Measurements from ENCODE around the gene SIGLEC15.
"Not testable (repeated sequence)": the region's sequence is repeated elsewhere in the genome, so short reads cannot be mapped to it uniquely, and the experiment has no call there.

The SIGLEC15 gene

DNA sequence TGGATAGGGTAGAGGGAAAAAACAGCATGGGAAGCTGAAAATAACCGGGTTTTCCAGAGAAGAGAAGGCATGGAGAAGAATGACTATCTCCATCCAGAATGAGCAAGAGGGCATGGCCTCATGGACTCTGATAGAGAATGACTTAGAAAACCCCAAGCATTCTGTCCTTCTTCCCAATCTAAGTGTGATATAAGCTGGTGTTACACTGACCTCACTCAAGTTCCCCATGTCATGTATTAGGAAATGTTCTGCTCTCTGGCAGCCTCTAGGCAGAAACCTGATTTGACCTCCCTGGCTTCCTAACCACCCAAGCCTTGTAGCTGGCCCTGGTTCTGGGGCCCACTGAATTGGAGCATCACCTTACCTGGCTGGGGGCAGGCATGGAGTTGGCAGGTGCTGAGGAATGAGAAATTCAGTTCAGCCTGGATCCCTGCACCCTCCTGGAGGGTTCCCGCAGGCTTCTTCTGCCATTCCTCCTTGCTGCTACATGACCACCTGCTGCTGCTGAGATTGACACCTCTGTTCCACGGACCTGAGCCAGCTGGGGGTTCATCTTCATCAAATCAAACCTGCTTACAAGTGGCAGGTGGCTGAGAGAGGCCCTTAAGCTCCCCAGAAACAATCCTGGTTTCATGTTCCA lies 5.2 kb upstream of the SIGLEC15 start:
- no peak for DNase-seq (ENCODE audit: low spot score)
- TF ChIP-seq, protein P1, sequence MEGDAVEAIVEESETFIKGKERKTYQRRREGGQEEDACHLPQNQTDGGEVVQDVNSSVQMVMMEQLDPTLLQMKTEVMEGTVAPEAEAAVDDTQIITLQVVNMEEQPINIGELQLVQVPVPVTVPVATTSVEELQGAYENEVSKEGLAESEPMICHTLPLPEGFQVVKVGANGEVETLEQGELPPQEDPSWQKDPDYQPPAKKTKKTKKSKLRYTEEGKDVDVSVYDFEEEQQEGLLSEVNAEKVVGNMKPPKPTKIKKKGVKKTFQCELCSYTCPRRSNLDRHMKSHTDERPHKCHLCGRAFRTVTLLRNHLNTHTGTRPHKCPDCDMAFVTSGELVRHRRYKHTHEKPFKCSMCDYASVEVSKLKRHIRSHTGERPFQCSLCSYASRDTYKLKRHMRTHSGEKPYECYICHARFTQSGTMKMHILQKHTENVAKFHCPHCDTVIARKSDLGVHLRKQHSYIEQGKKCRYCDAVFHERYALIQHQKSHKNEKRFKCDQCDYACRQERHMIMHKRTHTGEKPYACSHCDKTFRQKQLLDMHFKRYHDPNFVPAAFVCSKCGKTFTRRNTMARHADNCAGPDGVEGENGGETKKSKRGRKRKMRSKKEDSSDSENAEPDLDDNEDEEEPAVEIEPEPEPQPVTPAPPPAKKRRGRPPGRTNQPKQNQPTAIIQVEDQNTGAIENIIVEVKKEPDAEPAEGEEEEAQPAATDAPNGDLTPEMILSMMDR (IDR thresholded peaks at IDR 0.05; ENCODE audit: extremely low read depth, insufficient read depth, missing control alignments) = no peak
- in situ Hi-C loops (cut with MboI; ENCODE audit: low pct_unique_long_range_greater_than_20kb, low sequenced_read_pairs, unreplicated experiment) = no loop called here

DNA sequence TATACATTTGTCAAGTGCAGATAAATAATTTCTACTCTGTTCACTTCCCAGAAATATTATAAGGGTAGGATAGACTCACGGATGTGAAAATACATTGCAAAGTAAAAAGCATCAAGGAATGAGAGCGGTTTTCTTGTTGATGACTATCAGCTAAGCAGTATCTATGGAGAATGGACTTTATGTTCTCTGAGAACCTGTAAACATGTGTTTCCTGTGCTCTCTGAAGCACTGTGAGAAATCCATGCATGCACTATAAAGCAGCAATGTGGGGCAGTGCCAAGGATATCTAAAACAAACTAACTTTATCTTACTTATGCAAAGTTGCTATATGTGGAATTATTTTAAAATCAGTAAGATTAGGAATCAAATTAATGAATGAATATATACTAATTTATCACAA lies 4.4 kb upstream of the SIGLEC15 start:
- DNase-seq (ENCODE audit: low spot score) = no peak
- in situ Hi-C loops (cut with MboI; ENCODE audit: low pct_unique_long_range_greater_than_20kb, low sequenced_read_pairs, unreplicated experiment) = no loop called here
- TF ChIP-seq, protein P1 (IDR thresholded peaks at IDR 0.05; ENCODE audit: extremely low read depth, insufficient read depth, missing control alignments) = no peak

DNA sequence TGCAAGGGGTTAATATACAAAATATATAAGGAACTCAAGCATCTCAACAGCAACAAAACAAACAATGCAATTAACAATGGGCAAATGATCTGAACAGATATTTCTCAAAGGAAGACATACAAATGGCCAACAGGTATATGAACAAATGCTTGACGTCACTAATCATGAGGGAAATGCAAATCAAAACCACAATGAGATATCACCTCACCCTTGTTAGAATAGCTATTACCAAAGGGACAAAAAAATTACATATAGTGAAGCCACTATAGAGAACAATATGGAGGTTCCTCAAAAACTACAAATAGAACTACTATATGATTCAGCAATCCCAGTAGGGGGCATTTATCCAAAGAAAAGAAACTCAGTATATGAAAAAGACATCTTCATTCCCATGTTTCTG lies 3.8 kb upstream of the SIGLEC15 start:
- TF ChIP-seq, protein P1 (IDR thresholded peaks at IDR 0.05; ENCODE audit: extremely low read depth, insufficient read depth, missing control alignments) = no peak
- DNase-seq (ENCODE audit: low spot score) = no peak
- in situ Hi-C loops (cut with MboI; ENCODE audit: low pct_unique_long_range_greater_than_20kb, low sequenced_read_pairs, unreplicated experiment) = no loop called here

DNA sequence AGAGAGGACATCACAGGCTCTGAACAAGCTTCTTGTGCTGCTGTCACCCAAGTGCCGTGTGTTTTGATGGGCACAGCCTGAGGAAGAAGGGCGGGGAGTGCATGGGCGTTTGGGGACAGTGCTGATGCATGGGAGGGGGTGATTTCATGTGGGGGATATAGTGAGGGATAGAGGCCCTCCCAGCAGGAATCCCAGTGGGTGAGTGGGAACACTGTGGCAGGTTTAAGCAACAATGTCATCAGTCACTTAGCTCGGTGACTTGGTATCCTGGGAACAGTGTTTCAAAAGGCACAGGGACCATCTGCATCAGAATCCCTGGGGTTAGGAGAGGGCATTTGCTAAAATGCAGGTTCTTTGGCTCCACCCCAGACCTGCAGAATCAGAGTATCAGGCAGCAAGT lies 609 bp downstream of the SIGLEC15 start:
- in situ Hi-C loops (cut with MboI; ENCODE audit: low pct_unique_long_range_greater_than_20kb, low sequenced_read_pairs, unreplicated experiment) = no loop called here
- no peak for DNase-seq (ENCODE audit: low spot score)
- TF ChIP-seq, protein P1 (IDR thresholded peaks at IDR 0.05; ENCODE audit: extremely low read depth, insufficient read depth, missing control alignments) = no peak

DNA sequence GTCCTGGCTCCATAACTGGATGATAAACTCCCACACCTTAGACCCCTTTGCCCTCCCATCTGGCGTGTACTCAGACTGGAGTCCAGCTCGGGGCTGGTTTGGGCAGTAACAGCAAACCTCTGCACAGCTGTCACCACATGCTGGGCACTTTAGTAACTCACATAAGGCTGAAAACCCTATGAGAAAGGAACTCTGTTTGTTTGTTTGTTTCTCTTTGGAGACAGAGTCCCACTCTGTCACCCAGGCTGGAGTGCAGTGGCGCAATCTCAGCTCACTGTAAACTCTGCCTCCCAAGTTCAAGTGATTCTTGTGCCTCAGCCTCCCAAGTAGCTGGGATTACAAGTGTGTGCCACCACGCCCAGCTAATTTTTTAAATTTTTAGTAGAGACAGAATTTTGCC lies 1.2 kb downstream of the SIGLEC15 start:
- DNase-seq (ENCODE audit: low spot score); in situ Hi-C loops (cut with MboI; ENCODE audit: low pct_unique_long_range_greater_than_20kb, low sequenced_read_pairs, unreplicated experiment): not testable (repeated sequence)

DNA sequence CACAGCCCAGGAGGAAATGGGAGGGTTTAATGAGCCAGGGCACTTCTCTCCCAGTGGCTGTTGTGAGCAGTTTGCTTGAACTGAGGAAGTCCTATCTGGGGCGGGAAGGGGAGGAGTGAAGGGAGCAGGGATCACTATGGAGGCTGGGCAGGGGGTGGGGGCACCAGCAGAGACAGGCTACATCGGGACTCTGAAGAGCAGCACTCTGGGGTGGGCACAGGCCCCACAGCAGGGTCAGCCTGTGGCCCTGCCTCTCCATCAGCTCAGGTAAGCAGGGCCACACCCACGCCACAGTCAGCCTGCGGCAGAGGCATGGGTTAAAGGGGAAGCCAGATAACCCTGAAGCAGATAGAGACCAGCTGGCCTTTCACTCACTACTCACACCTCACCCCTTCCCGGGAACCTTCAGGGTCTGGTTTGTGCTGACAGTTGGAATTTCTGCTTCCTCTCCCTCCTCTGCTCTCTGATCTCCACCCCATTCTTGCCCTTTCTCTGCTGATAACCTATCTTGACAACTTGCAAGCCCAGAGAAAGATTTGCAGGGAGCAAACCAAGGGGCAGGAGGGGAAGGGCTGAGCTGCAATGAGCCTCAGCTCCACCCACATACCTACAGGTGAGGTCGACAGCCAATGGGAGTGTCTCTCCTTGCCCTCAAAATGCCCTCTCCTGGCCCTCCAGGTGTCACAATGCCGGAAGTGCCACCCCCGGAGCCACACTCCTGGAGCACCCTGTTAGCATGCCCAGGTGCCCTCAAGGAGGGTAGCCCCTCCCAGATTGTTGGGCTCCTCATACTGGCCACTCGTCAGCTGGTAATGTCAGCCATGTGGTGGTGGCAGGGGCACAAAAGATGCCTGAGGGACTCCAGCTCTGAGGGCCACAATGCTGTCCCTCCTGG lies 3.7 kb downstream of the SIGLEC15 start:
- DNase-seq (ENCODE audit: low spot score) = no peak
- TF ChIP-seq, protein P1 (IDR thresholded peaks at IDR 0.05; ENCODE audit: extremely low read depth, insufficient read depth, missing control alignments) = no peak
- in situ Hi-C loops (cut with MboI; ENCODE audit: low pct_unique_long_range_greater_than_20kb, low sequenced_read_pairs, unreplicated experiment) = no loop called here

DNA sequence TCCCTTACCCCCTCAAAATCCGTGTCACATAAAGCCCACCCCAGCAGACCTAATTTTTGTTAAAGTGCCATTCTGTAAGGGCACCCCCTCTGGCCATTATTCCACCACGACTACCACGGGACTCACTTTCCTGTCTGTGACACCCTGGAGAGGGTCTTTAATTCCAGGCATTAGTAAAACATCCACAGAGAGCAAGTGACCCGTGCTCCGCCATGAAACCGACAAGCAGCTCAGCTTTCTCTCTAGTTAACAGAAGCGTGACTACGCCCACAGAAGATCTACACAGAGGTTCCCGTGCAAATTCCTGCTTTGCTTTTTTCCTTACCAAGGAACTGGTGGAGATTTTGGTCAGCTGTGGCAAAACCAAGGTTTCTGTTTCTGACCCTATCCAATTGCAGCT lies 4.4 kb downstream of the SIGLEC15 start:
- in situ Hi-C loops (cut with MboI; ENCODE audit: low pct_unique_long_range_greater_than_20kb, low sequenced_read_pairs, unreplicated experiment) = no loop called here
- DNase-seq (ENCODE audit: low spot score) = no peak
- TF ChIP-seq, protein P1 (IDR thresholded peaks at IDR 0.05; ENCODE audit: extremely low read depth, insufficient read depth, missing control alignments) = no peak
